Right lobe of liver (tissue), 6 donors: ENCODE results near the gene ORC4. TPM values are rescaled to one million over a fixed set of nuclear protein-coding genes. Genes with fewer than 3 reads are reported as not detected.
A peak's percentile ranks its signal among the peaks of the same experiment; 100 is the strongest.

Source experiments
- ATAC-seq, 4 donors: fragments of 200-7000 bp; cut with Tn5 transposase; one replicate each; pipeline ENCODE4 v1.9.1; 2020; ENCODE audit warnings: mild to moderate bottlenecking in 4 of 4, moderate library complexity in 4 of 4
- DNase-seq, 3 donors: peaks; one replicate each; pipeline ENCODE4 v3.0.0-alpha.2; 2020
- H3K27ac ChIP-seq, 3 donors: fragments of 200-600 bp; one replicate each; pipeline ENCODE4 v1.8.0; 2022
- H3K27me3 ChIP-seq, 2 donors: fragments of 200-600 bp; one replicate each; pipeline ENCODE4 v1.8.0; 2022
- H3K36me3 ChIP-seq, 4 donors: fragments of 200-600 bp; sonication (generic) in 1 of 4; one replicate each; pipeline versions ENCODE4 v1.5.1 to v1.8.0; 2017 to 2022; ENCODE audit warnings: control low read depth in 1 of 4
- H3K4me1 ChIP-seq, 4 donors: fragments of 200-600 bp; sonication (generic) in 1 of 4; one replicate each; pipeline versions ENCODE4 v1.5.1 to v1.8.0; 2017 to 2022; ENCODE audit warnings: control low read depth in 1 of 4
- H3K4me3 ChIP-seq, 3 donors: fragments of 200-600 bp; one replicate each; pipeline ENCODE4 v1.8.0; 2022
- H3K9me3 ChIP-seq, 4 donors: fragments of 200-600 bp; sonication (generic) in 1 of 4; one replicate each; pipeline versions ENCODE4 v1.5.1 to v1.8.0; 2017 to 2022; ENCODE audit warnings: control low read depth in 1 of 4
- CTCF ChIP-seq, 4 donors: fragments of 200-600 bp in 3 of 4; fragments of 450-650 bp in 1 of 4; IDR thresholded peaks; one replicate each; pipeline versions ENCODE4 v1.5.1 to v1.8.0; 2016 to 2022; ENCODE audit warnings: antibody characterized with exemption in 4 of 4, mild to moderate bottlenecking in 2 of 4
- POLR2A ChIP-seq: fragments of 450-650 bp; IDR thresholded peaks from one replicate; pipeline ENCODE4 v1.6.1; 2017; ENCODE audit warnings: antibody characterized with exemption, mild to moderate bottlenecking
- WGBS: methylation state at CpG from one replicate; pipeline ENCODE4 v1.1.6; 2018; ENCODE audit warnings: low coverage, low lambda C conversion rate; ENCODE audit not compliant: insufficient coverage; ENCODE audit errors: missing lambda C conversion rate; 5-methylcytosine and 5-hydroxymethylcytosine counted together
- intact Hi-C, 2 donors: fragments of 100-400 bp; cut with DNase I; formaldehyde crosslinking; loops; one replicate each; pipeline versions ENCODE4 v1.11.2 to v1.14.1; 2022
- total RNA-seq, 6 experiments: library from RNA; depleted of rRNA in 2 of 6; stranded (reverse); fragments of >200 nt in 2 of 6; fragmentation: NEBNext Ultra II Directional in 3 of 6; extraction: Animal tissue kit (Norgen Biotek cat#: 25700) in 3 of 6; gene quantifications; one replicate each; pipeline versions ENCODE4 v1.1.0 to v1.2.4, GENCODE V29; 2016 to 2023
- donor health status: DM: no; HTN: yes; CAD: no.
- donor health status: DM: no; HTN: no; CAD: no.
- donor health status: DM: no; HTN: no; CAD: no.
- donor health status: DM: no; HTN: yes; CAD: no.
- donor health status: DM: no; HTN: yes; CAD: no.

Gene ORC4
- total RNA-seq, 6 experiments from 2014 or later = 18.6 to 61.4 (median 22.9) TPM

- H3K27me3 ChIP-seq = no peaks in the 10 kb centered on the region
- peaks cover 0 to 3% (median 0%) of the 10 kb centered on the region in 4 donors for H3K36me3 ChIP-seq
- WGBS = 100% methylated on average over 2 of the region's 2 CpGs
- no peaks in the 10 kb centered on the region for H3K9me3 ChIP-seq
- DNase-seq (no peak), ATAC-seq (no peak)
- no peak for TF ChIP-seq CTCF (IDR thresholded peaks at IDR 0.05)
- TF ChIP-seq POLR2A = no peak
- intact Hi-C loops = no loop called here
- no peaks in the 10 kb centered on the region for H3K4me1 ChIP-seq
- H3K4me3 ChIP-seq = no peak overlapping the region
- H3K27ac ChIP-seq = no peak overlapping the region
Measured at GRCh38 chr2:147916067-147916466, 104.5 kb downstream of the ORC4 start.

GRCh38 chr2:147913701-147914480 lies 106.6 kb downstream of the ORC4 start:
- DNase-seq (no peak), ATAC-seq (peak in 2 of 4 donors; percentile 28 to 44)
- Histone ChIP-seq H3K4me1 (no peaks in the 10 kb centered on the region), H3K27me3 (no peaks in the 10 kb centered on the region), H3K36me3 (no peaks in the 10 kb centered on the region), H3K4me3 (no peak overlapping the region), H3K9me3 (no peaks in the 10 kb centered on the region), H3K27ac (no peak overlapping the region)
- TF ChIP-seq CTCF (IDR thresholded peaks at IDR 0.05) (no peak), POLR2A (no peak)
- intact Hi-C loops = no loop called here
- WGBS = 27% methylated on average over 3 of the region's 3 CpGs

- no peak for TF ChIP-seq POLR2A
- peak; percentile 79 to 87 (median 82) for TF ChIP-seq CTCF (IDR thresholded peaks at IDR 0.05)
- peak; percentile 68 to 84 (median 80) for ATAC-seq
- Histone ChIP-seq H3K4me3 (no peak overlapping the region), H3K27me3 (no peaks in the 10 kb centered on the region), H3K9me3 (no peaks in the 10 kb centered on the region), H3K4me1 (no peaks in the 10 kb centered on the region), H3K36me3 (no peaks in the 10 kb centered on the region), H3K27ac (no peak overlapping the region)
- WGBS = 0% methylated on average over 2 of the region's 2 CpGs
- intact Hi-C loops = no loop called here
- DNase-seq = no peak
Measured at GRCh38 chr2:147910990-147911473, 109.5 kb downstream of the ORC4 start.

- Histone ChIP-seq H3K4me3 (no peak overlapping the region), H3K4me1 (no peaks in the 10 kb centered on the region), H3K9me3 (no peaks in the 10 kb centered on the region), H3K36me3 (no peaks in the 10 kb centered on the region), H3K27ac (no peak overlapping the region), H3K27me3 (no peaks in the 10 kb centered on the region)
- no peak for ATAC-seq
- intact Hi-C loops = no loop called here
- TF ChIP-seq POLR2A (no peak), CTCF (IDR thresholded peaks at IDR 0.05) (no peak)
- 89% methylated on average over 2 of the region's 2 CpGs for WGBS
- DNase-seq = no peak
Measured at GRCh38 chr2:147909178-147909577, 111.4 kb downstream of the ORC4 start.
